Psoas muscle (tissue), 8 donors: ENCODE data around the gene DMPK. TPM values are rescaled to one million over a fixed set of nuclear protein-coding genes. Genes with fewer than 3 reads are reported as not detected.
"Not testable (repeated sequence)": the region's sequence is repeated elsewhere in the genome, so short reads cannot be mapped to it uniquely, and the experiment has no call there.

Experiments
- ATAC-seq, 4 donors: fragments of 200-7000 bp; cut with Tn5 transposase; one replicate each; pipeline ENCODE4 v1.9.1; 2020; ENCODE audit warnings: moderate library complexity in 3 of 4, mild to moderate bottlenecking in 2 of 4
- DNase-seq, 2 donors: peaks; one replicate each; pipeline ENCODE4 v3.0.0-alpha.2; 2020
- H3K27ac ChIP-seq: fragments of 200-600 bp; one replicate; pipeline ENCODE4 v1.8.0; 2022
- H3K27me3 ChIP-seq, 3 donors: fragments of 200-600 bp in 1 of 3; one replicate each; pipeline versions ENCODE4 v1.6.1 to v1.8.0; 2013 to 2022; ENCODE audit warnings: low read length in 2 of 3, mild to moderate bottlenecking in 2 of 3, moderate library complexity in 1 of 3; ENCODE audit not compliant: insufficient read depth in 3 of 3
- H3K36me3 ChIP-seq, 2 donors: fragments of 200-600 bp in 1 of 2; one replicate each; pipeline versions ENCODE4 v1.6.1 to v1.8.0; 2013 to 2022; ENCODE audit warnings: low read depth in 1 of 2, mild to moderate bottlenecking in 1 of 2, moderate library complexity in 1 of 2; ENCODE audit not compliant: insufficient read depth in 1 of 2
- H3K4me1 ChIP-seq: fragments of 200-600 bp; one replicate; pipeline ENCODE4 v1.8.0; 2022
- H3K4me3 ChIP-seq: fragments of 200-600 bp; one replicate; pipeline ENCODE4 v1.8.0; 2022; ENCODE audit warnings: mild to moderate bottlenecking
- H3K9me3 ChIP-seq: fragments of 200-600 bp; one replicate; pipeline ENCODE4 v1.8.0; 2022
- WGBS, 3 donors: extraction: QIAGEN DNeasy Blood & Tissue Kit; methylation state at CpG; one replicate each; pipeline versions ENCODE4 v1.1.6 to v1.1.7; 2013; 5-methylcytosine and 5-hydroxymethylcytosine counted together
- intact Hi-C, 2 donors: fragments of 100-400 bp; cut with DNase I; formaldehyde crosslinking; loops; one replicate each; pipeline versions ENCODE4 v1.11.0 to v1.14.2; 2022
- polyA plus RNA-seq, 3 donors: library from polyadenylated mRNA; stranded (reverse); fragments of 200-250 nt; gene quantifications; one replicate each; pipeline ENCODE4 v1.2.3, GENCODE V29; 2013
- total RNA-seq, 4 donors: library from RNA; stranded (reverse); fragmentation: NEBNext Ultra II Directional in 2 of 4; extraction: Animal tissue kit (Norgen Biotek cat#: 25700) in 2 of 4; gene quantifications; one replicate each; pipeline versions ENCODE4 v1.2.1 to v1.2.4, GENCODE V29; 2021 to 2023
- TF ChIP-seq, protein P1 (sequence below): fragments of 200-600 bp; IDR thresholded peaks from one replicate; pipeline ENCODE4 v1.8.0; 2022; ENCODE audit warnings: antibody characterized with exemption
- donor health status: healthy with polysubstance abuse.
- donor health status: DM: no; HTN: no; CAD: no; lungs with moderate emphysema.
- donor health status: Bipolar disorder and iron deficiency.
- donor health status: healthy.
- donor health status: DM: yes; HTN: yes; CAD: no.
- donor health status: DM: no; HTN: no; CAD: no.
- donor health status: DM: no; HTN: no; CAD: no.
- donor health status: DM: yes; HTN: yes; CAD: no.

Gene DMPK
- total and polyA plus RNA-seq, 7 donors: 53.0 to 617 (median 132) TPM

DNA sequence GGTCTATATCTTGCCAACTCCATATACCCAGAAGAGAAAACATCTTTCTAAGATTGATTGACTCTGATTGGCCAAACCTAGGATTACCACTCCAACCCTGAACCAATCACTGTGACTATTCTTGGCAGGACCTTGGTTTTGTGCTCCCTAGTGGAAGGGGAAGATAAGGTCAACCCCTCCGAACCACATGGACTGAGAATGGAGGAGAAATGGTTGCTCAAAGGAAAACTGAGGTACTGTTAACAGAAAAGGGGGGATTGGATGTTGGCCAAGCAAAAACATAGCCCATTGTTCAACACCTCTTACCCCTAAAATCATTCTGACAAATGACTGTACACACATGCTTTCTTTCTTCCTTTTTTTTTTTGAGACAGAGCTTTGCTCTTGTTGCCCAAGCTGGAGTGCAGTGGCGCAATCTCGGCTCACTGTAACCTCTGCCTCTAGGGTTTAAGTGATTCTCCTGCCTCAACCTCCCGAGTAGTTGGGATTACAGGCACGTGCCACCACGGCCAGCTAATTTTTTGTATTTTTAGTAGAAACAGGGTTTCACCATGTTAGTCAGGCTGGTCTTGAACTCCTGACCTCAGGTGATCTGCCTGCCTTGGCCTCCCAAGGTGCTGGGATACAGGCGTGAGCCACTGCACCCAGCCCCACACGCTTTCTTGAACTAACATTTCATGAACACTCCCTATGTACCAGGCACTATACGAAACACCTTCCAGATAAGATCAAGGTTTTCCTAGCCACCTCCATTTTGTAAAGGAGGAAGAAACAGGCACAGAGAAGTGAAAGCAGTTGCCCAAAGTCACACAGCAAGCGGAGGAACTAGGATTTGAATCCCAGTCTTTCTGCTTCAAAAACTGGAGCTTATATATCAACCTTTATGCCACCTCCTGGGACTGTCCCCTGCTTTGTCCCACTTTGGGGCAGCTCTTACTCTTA is 42.5 kb downstream of the DMPK start:
- TF ChIP-seq, protein P1, sequence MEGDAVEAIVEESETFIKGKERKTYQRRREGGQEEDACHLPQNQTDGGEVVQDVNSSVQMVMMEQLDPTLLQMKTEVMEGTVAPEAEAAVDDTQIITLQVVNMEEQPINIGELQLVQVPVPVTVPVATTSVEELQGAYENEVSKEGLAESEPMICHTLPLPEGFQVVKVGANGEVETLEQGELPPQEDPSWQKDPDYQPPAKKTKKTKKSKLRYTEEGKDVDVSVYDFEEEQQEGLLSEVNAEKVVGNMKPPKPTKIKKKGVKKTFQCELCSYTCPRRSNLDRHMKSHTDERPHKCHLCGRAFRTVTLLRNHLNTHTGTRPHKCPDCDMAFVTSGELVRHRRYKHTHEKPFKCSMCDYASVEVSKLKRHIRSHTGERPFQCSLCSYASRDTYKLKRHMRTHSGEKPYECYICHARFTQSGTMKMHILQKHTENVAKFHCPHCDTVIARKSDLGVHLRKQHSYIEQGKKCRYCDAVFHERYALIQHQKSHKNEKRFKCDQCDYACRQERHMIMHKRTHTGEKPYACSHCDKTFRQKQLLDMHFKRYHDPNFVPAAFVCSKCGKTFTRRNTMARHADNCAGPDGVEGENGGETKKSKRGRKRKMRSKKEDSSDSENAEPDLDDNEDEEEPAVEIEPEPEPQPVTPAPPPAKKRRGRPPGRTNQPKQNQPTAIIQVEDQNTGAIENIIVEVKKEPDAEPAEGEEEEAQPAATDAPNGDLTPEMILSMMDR: no peak

DNA sequence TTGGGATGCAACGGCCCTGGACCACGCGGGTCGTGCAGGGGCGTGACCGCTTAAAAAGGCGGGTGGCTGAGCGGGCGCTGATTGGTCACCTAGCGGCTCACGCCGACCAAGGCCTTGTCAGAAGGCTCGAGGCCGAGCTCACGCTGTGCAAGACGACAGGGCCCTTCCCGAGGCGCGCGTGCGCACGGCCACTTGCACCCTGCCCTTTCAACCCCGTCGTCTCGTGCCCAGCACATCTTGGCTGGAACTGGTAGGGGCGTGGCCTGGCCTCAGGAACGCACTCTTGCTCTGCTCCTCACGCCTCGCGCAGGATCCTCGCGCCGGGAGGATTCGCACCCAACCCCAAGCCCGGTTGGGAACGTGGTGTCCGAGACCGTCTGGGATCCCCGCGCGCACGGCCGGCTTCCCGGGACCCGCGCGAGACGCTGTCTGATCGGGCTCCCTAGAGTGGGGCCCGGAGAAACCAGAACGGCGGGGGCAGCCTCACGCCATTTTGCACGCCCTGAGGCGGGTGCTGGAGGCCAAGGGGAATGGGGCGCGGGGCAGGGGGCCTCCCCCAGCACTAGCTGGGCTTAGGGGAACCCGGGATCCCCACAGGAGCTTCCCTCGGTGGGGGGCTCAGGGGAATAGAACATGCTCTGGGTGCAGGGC is 49.0 kb downstream of the DMPK start, which contains the start of gene MEIOSIN:
Gene MEIOSIN (plus strand): TSS at position 280 of the 651 bp plus-strand sequence. CDS start 1,938 bp downstream, outside the sequence.
- DNase-seq: no peak
- intact Hi-C loops: loop anchor here in 1 of 2 donors (5.0 kb wide), 1 partner anchor 34 kb away; the partner anchor contains the start of gene SIX5
- H3K4me1 ChIP-seq: peaks cover 8% of the 10 kb centered on the region
- no peak for ATAC-seq
- TF ChIP-seq, protein P1: no peak
- WGBS, 3 donors: 90 to 93% (median 92%) methylated on average over 57 to 59 of the region's 59 CpGs
- H3K9me3 ChIP-seq: no peaks in the 10 kb centered on the region
- no peak within 1 kb of the TSS for H3K4me3 ChIP-seq
- no peaks in the 10 kb centered on the region for H3K36me3 ChIP-seq
- H3K27me3 ChIP-seq: no peaks in the 10 kb centered on the region
- no peak within 1 kb of the TSS for H3K27ac ChIP-seq

More for the DNA sequence above, 42.5 kb downstream of the DMPK start:
- WGBS, 3 donors: 84 to 86% (median 85%) methylated on average over 10 of the region's 10 CpGs
- ATAC-seq (peak in 1 of 4 donors; percentile 30), DNase-seq (no peak)
- Histone ChIP-seq H3K27me3 (no peaks in the 10 kb centered on the region), H3K9me3 (no peaks in the 10 kb centered on the region), H3K4me1 (no peaks in the 10 kb centered on the region), H3K4me3 (no peak overlapping the region), H3K36me3 (no peaks in the 10 kb centered on the region), H3K27ac (no peak overlapping the region)
- intact Hi-C loops: no loop called here

DNA sequence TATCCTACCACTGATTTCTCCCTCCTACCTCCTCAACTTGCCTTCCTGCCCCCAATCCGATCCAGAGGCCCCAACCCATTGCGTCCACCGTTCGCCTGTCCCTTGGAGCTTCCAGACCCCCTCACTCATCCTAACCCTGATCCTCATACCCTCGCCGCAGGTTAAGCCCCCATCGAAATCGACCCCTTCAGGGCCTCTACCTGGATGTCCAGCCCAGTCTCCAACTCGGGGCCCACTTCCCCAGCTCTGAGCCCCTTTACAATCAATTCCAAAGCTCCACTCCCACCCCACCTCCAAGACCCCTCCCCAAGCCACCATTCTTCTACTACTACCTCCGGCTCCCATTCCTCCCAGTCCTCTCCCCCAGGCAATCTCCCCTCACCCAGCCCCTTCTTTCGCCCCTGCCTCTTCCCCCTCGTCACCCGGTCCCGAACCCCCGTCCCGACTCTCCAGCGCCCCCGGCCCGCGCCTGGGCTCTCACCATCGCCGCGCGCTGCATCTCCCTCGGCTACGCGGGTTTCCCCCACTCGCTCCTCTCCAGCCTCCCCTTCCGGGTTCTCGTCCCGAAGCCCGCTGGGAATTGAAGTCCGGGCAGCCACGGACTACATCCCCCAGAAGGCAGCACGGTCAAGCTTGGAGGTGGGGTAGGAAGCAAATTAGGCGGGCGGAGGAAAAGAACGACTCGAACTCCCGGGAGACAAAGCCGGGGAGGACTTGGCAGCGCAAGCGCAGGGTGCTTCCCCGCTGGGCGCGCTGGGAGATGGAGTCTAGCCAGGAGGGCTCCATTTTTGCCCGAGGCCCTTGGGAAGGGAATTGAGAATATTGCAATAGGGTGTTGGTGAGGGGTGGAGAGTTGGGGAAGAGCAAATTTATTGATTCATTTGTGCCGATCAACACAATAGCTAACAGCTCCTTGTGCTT is 51.7 kb downstream of the DMPK start, which contains the start of gene FBXO46:
Gene FBXO46 (minus strand): TSS at position 529 of the 921 bp plus-strand sequence. CDS start 17,401 bp downstream, outside the sequence.
- Histone ChIP-seq H3K27me3 (no peaks in the 10 kb centered on the region), H3K4me1 (peaks cover 8% of the 10 kb centered on the region), H3K27ac (peak within 1 kb of the TSS; percentile 48), H3K9me3 (no peaks in the 10 kb centered on the region), H3K4me3 (peak within 1 kb of the TSS; percentile 83), H3K36me3 (no peaks in the 10 kb centered on the region)
- TF ChIP-seq, protein P1: no peak
- WGBS, 3 donors: 0 to 1% (median 1%) methylated on average over 48 of the region's 48 CpGs
- DNase-seq (peak; percentile 96 to 98), ATAC-seq (peak; percentile 97 to 98 (median 97))
- intact Hi-C loops: loop anchor here in 1 of 2 donors (5.0 kb wide), 1 partner anchor 37 kb away; the partner anchor contains the start of gene SIX5

DNA sequence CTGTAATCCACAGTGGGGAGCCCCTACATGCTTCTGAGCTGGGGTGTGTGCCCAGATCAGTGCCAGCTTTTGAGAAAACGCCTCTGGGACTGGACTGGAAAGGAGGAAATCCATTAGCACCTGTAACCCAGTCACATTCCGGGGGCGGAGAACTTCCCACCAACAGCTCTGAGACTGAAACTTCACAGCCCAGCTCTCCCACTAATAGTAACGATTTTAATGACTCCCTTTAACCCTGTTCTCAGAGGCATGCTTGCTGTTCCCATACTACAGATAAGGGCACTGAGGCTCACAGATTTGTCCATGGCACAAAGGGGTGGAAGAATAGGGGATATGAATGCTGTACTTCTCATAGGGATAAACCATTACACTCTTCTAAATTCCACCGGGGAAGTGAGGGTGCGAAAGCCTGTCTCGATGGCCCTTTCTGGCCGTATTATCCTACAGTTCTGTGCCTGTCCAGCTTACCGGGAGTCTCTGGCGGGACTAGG is 52.4 kb downstream of the DMPK start:
- 7 to 11% (median 10%) methylated on average over 10 of the region's 10 CpGs for WGBS, 3 donors
- peaks cover 8% of the 10 kb centered on the region for H3K4me1 ChIP-seq
- H3K4me3 ChIP-seq: peak overlapping the region; percentile 83
- H3K27ac ChIP-seq: no peak overlapping the region
- no peaks in the 10 kb centered on the region for H3K27me3 ChIP-seq
- H3K9me3 ChIP-seq: no peaks in the 10 kb centered on the region
- no peaks in the 10 kb centered on the region for H3K36me3 ChIP-seq
- TF ChIP-seq, protein P1: no peak
- DNase-seq: no peak
- ATAC-seq: no peak
- intact Hi-C loops: loop anchor here in 1 of 2 donors (5.0 kb wide), 1 partner anchor 37 kb away; the partner anchor contains the start of gene SIX5

DNA sequence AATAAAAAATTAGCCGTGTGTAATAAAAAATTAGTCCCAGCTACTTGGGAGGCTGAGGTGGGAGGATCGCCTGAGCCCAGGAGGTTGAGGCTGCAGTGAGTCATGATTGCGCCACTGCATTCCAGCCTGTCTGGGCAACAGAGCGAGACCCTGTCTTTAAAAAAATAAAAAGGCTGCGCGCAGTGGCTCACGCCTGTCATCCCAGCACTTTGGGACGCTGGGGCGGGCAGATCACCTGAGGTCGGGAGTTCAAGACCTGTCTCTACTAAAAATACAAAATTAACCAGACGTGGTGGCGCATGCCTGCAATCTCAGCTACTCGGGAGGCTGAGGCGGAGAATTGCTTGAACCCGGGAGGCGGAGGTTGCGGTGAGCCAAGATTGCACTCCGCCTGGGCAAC is 53.6 kb downstream of the DMPK start:
- H3K9me3 ChIP-seq, H3K4me1 ChIP-seq, H3K36me3 ChIP-seq, H3K27me3 ChIP-seq, ATAC-seq, DNase-seq, H3K4me3 ChIP-seq, intact Hi-C loops, H3K27ac ChIP-seq: not testable (repeated sequence)
- WGBS, 3 donors: 95 to 96% (median 96%) methylated on average over 18 of the region's 18 CpGs

DNA sequence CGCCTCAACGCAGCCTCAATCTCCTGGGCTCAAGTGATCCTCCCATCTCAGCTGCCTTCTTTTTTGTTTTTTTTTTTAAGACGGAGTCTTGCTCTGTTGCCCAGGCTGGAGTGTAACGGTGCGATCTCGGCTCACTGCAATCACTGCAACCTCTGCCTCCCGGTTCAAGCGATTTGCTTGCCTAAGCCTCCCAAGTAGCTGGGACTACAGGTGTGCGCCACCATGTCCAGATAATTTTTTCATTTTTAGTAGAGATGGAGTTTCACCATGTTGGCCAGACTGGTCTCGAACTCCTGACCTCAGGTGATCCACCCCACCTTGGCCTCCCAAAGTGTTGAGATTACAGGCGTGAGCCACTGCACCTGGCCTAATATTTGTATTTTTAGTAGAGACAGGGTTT is 62.2 kb downstream of the DMPK start:
- not testable (repeated sequence) for H3K27me3 ChIP-seq, H3K36me3 ChIP-seq, H3K9me3 ChIP-seq, H3K27ac ChIP-seq, ATAC-seq, DNase-seq, H3K4me3 ChIP-seq
- H3K4me1 ChIP-seq: peaks cover 19% of the 10 kb centered on the region
- intact Hi-C loops: loop anchor here in 1 of 2 donors (2.0 kb wide), 1 partner anchor 47 kb away; no protein-coding TSS in a partner anchor
- 96 to 97% (median 96%) methylated on average over 11 of the region's 11 CpGs for WGBS, 3 donors
